HFF-Myc (cell line): Measurements from ENCODE around the gene CES3.

Source experiments
- DNase-seq: peaks from one replicate; pipeline ENCODE4 v3.0.0-alpha.2; 2011; ENCODE audit warnings: low read depth; ENCODE audit errors: extremely low read depth
- H3K4me3 ChIP-seq: replicated peaks from 2 replicates; pipeline ENCODE4 v1.5.1; 2011; ENCODE audit warnings: low read depth, mild to moderate bottlenecking, control low read depth, low read length
- CTCF ChIP-seq: IDR thresholded peaks from 2 replicates; pipeline ENCODE4 v1.5.1; 2012; ENCODE audit warnings: mild to moderate bottlenecking, low read depth, low read length, control low read depth; ENCODE audit errors: missing control alignments

Gene CES3

GRCh38 chr16:67021321-67021720 is 60.3 kb downstream of the CES3 start:
- no peak overlapping the region for H3K4me3 ChIP-seq
- DNase-seq, result no peak
- TF ChIP-seq CTCF, result no peak

GRCh38 chr16:67022531-67023214 is 61.6 kb downstream of the CES3 start:
- no peak overlapping the region for H3K4me3 ChIP-seq
- no peak for TF ChIP-seq CTCF
- DNase-seq, result no peak

- no peak for DNase-seq
- no peak overlapping the region for H3K4me3 ChIP-seq
- TF ChIP-seq CTCF, result no peak
These were observed 62.6 kb downstream of the CES3 start for GRCh38 chr16:67023689-67024088.
